Measurements from ENCODE around the gene MARF1. TPM values are rescaled to one million over a fixed set of nuclear protein-coding genes. Genes with fewer than 3 reads are reported as not detected.

MARF1 gene
- total and polyA plus RNA-seq, 2 of the 8 experiments (the other 6 are each of a cell fraction or from before 2014, with no cell fraction given): 5.6 to 31.4 TPM

DNA sequence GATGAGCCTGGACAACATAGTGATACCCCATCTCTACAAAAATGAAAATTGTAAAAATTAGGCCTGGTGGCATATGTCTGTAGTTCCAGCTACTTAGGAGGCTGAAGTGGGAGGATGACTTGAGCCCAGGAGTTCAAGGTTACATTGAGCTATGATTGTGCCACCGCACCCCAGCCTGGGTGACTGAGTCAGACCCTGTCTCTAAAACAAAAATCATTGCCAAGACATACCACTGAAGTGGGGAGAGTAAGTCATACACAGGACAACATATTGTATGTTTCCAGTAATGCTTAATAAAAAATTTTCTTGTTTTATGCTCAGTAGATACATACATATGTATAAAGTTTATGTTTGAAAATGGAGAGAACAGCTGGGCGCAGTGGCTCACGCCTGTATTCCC is 46.3 kb upstream of the MARF1 start:
- no peak overlapping the region for H3K4ac ChIP-seq (replicated peaks; ENCODE audit: insufficient read length, low read depth, low read length)
- ChIA-PET CTCF (ENCODE audit: partially characterized antibody) (interaction anchor here (0.6 to 1.0 kb wide), 2 partner anchors 67 to 308 kb away, joined by 3 to 4 read pairs; no protein-coding TSS in a partner anchor), POLR2A (ENCODE audit: partially characterized antibody) (no interaction called here)
- no peak overlapping the region for H2BK20ac ChIP-seq (ENCODE audit: low read length)
- no peak for TF ChIP-seq SIRT6 (IDR thresholded peaks at IDR 0.05; ENCODE audit: low read length)
- no peak for TF ChIP-seq RBBP5 (IDR thresholded peaks at IDR 0.05; ENCODE audit: borderline replicate concordance, low read depth, low read length)
- peaks cover 2% of the 10 kb centered on the region in 2 experiments for H4K20me1 ChIP-seq (replicated peaks in 1 of 2; ENCODE audit: control insufficient read depth in 1 of 2, insufficient read depth in 2 of 2, low read length in 2 of 2)
- H2BK15ac ChIP-seq (ENCODE audit: low read length): no peak overlapping the region
- no peak overlapping the region for H3K4me3 ChIP-seq (ENCODE audit: extremely low read depth in 1 of 4, insufficient read depth in 2 of 4, low read depth in 3 of 4, low read length in 4 of 4)
- H3K9me3 ChIP-seq (ENCODE audit: insufficient read depth in 2 of 2, low read depth in 1 of 2, low read length in 1 of 2): no peaks in the 10 kb centered on the region
- no peaks in the 10 kb centered on the region for H3K23me2 ChIP-seq (ENCODE audit: low read depth, low read length)
- no peak overlapping the region for H3K18ac ChIP-seq (ENCODE audit: extremely low read depth, low read length)
- H3K27ac ChIP-seq (ENCODE audit: low read depth, low read length): no peak overlapping the region
- peaks cover 0 to 19% (median 11%) of the 10 kb centered on the region in 4 experiments; a peak in 7 of 8 replicates for H3K36me3 ChIP-seq (ENCODE audit: control insufficient read depth in 2 of 4, insufficient read depth in 4 of 4, low read length in 3 of 4)
- no peak overlapping the region for H2BK5ac ChIP-seq (ENCODE audit: low read depth, low read length)
- H3K4me1 ChIP-seq (replicated peaks in 1 of 4; ENCODE audit: control insufficient read depth in 3 of 4, insufficient read depth in 4 of 4, low read length in 3 of 4): no peaks in the 10 kb centered on the region
- H3K14ac ChIP-seq (ENCODE audit: insufficient read length): no peak overlapping the region
- no peaks in the 10 kb centered on the region for H3K27me3 ChIP-seq (replicated peaks in 1 of 4; ENCODE audit: control insufficient read depth in 3 of 4, extremely low read depth in 1 of 4, insufficient read depth in 3 of 4, low read length in 3 of 4)
- H2AK5ac ChIP-seq (ENCODE audit: low read depth, low read length): no peak overlapping the region
- no peaks in the 10 kb centered on the region for H3K79me1 ChIP-seq (ENCODE audit: low read depth, low read length)
- FAIRE-seq: no peak
- H4K8ac ChIP-seq (ENCODE audit: extremely low read depth, insufficient read depth, low read length): no peak overlapping the region
- H4K5ac ChIP-seq (ENCODE audit: insufficient read length, low read depth, low read length): no peak overlapping the region
- H3K79me2 ChIP-seq (ENCODE audit: control insufficient read depth in 1 of 2, insufficient read depth in 2 of 2, low read length in 2 of 2): no peaks in the 10 kb centered on the region
- no peak overlapping the region for H2BK12ac ChIP-seq (ENCODE audit: low read depth, low read length)
- no peak overlapping the region for H3K23ac ChIP-seq (ENCODE audit: insufficient read length)
- no peak overlapping the region for H2BK120ac ChIP-seq (replicated peaks; ENCODE audit: low read depth, low read length)
- no peak overlapping the region for H4K91ac ChIP-seq (replicated peaks; ENCODE audit: insufficient read length, low read length)
- H2AFZ ChIP-seq (ENCODE audit: low read length): no peak overlapping the region
- no peak overlapping the region for H3K9ac ChIP-seq (replicated peaks in 1 of 4; ENCODE audit: extremely low read depth in 1 of 4, low read depth in 3 of 4, low read length in 3 of 4)
- 88% methylated on average over 3 of the region's 3 CpGs; no CpG with 5 or more reads in 1 of the 2 experiments for WGBS, 2 experiments (ENCODE audit: extremely low coverage in 1 of 2, insufficient coverage in 1 of 2, insufficient read length in 1 of 2, insufficient replicate concordance in 2 of 2, low coverage in 1 of 2, low lambda C conversion rate in 2 of 2, missing lambda C conversion rate in 1 of 2)
- DNase-seq (ENCODE audit: low read depth in 1 of 2, low spot score in 2 of 2): no peak
- H3K56ac ChIP-seq (replicated peaks; ENCODE audit: insufficient read length, low read depth, low read length): no peak overlapping the region
- no peak overlapping the region for H3K4me2 ChIP-seq (ENCODE audit: insufficient read depth in 1 of 2, low read depth in 2 of 2, low read length in 2 of 2)

All from H1 (cell line).